HepG2 (cell line): ENCODE data around the gene IDUA. TPM values are rescaled to one million over a fixed set of nuclear protein-coding genes. Genes with fewer than 3 reads are reported as not detected.
"Not testable (repeated sequence)": the region's sequence is repeated elsewhere in the genome, so short reads cannot be mapped to it uniquely, and the experiment has no call there.

Experiments
- ATAC-seq: fragments of 200-7000 bp; cut with Tn5 transposase; 3 replicates; pipeline ENCODE4 v1.9.1; 2020; ENCODE audit warnings: mild to moderate bottlenecking, moderate library complexity
- BruUV-seq: library from RNA; stranded (reverse); fragments of 400-500 nt; replicated peaks from 2 replicates; lab custom pipeline; 2021; lab: Mats Ljungman, UMichigan
- CTCF ChIA-PET: fragments of 300-600 bp; formaldehyde crosslinking; extraction: SDS; loops from one replicate; lab custom pipeline; 2021; ENCODE audit warnings: low total read pairs, inconsistent platforms, low intra/inter-chr PET ratio; lab: Yijun Ruan, JAX
- POLR2A ChIA-PET: fragments of 350-600 bp; sonication (Branson Sonifier 250); formaldehyde crosslinking; loops from one replicate; lab custom pipeline; 2020; ENCODE audit warnings: antibody characterized with exemption, inconsistent platforms; lab: Yijun Ruan, JAX
- DNase-seq: peaks from one replicate; pipeline ENCODE4 v3.0.0-alpha.2; 2015; ENCODE audit warnings: low spot score
- FAIRE-seq: peaks from 3 replicates; lab custom pipeline; 2011; peaks lifted over from hg19 to GRCh38; lab: Jason Lieb, UNC
- H2AFZ ChIP-seq: one replicate; pipeline ENCODE4 v1.6.1; 2011; ENCODE audit warnings: low read length, inconsistent platforms
- H3K27ac ChIP-seq: fragments of 300-600 bp; 3 replicates; pipeline ENCODE4 v1.8.0; 2011; ENCODE audit warnings: mixed run types, mild to moderate bottlenecking, mixed read lengths, low read length, inconsistent platforms; ENCODE audit not compliant: insufficient read depth; ENCODE audit errors: extremely low read length
- H3K27me3 ChIP-seq, 2 experiments: fragments of 200-600 bp in 1 of 2; 2 replicates in 1 of 2; 3 replicates in 1 of 2; pipeline versions ENCODE4 v1.6.0 to v1.8.0; 2011; ENCODE audit warnings: low read length in 2 of 2, mild to moderate bottlenecking in 2 of 2, moderate library complexity in 2 of 2, inconsistent platforms in 1 of 2; ENCODE audit not compliant: insufficient read depth in 2 of 2, control insufficient read depth in 1 of 2
- H3K36me3 ChIP-seq, 2 experiments: fragments of 200-600 bp in 1 of 2; replicated peaks in 1 of 2; 2 replicates in 1 of 2; 3 replicates in 1 of 2; pipeline versions ENCODE4 v1.5.1 to v1.8.0; 2011; ENCODE audit warnings: low read length in 2 of 2, inconsistent platforms in 1 of 2; ENCODE audit not compliant: insufficient read depth in 2 of 2, control insufficient read depth in 1 of 2
- H3K4me1 ChIP-seq: 2 replicates; pipeline ENCODE4 v1.5.1; 2012; ENCODE audit warnings: low read length, inconsistent platforms; ENCODE audit not compliant: insufficient read depth
- H3K4me2 ChIP-seq: 2 replicates; pipeline ENCODE4 v1.6.0; 2011; ENCODE audit warnings: low read depth, low read length, inconsistent platforms
- H3K4me3 ChIP-seq, 3 experiments: fragments of 200-600 bp in 1 of 3; sonication (generic), shearing (Covaris generic) in 1 of 3; replicated peaks in 1 of 3; 2 replicates each; pipeline ENCODE4 v1.5.1; 2011 to 2016; ENCODE audit warnings: low read length in 3 of 3, inconsistent platforms in 2 of 3, low read depth in 2 of 3, mild to moderate bottlenecking in 2 of 3, control low read depth in 1 of 3, mixed read lengths in 1 of 3; ENCODE audit not compliant: insufficient read depth in 1 of 3
- H3K79me2 ChIP-seq: one replicate; pipeline ENCODE4 v1.6.1; 2011; ENCODE audit warnings: low read length, inconsistent platforms; ENCODE audit not compliant: insufficient read depth
- H3K9ac ChIP-seq: 2 replicates; pipeline ENCODE4 v1.6.0; 2011; ENCODE audit warnings: mild to moderate bottlenecking, low read depth, low read length, inconsistent platforms; ENCODE audit not compliant: insufficient read depth
- H3K9me3 ChIP-seq: 2 replicates; pipeline ENCODE4 v1.5.1; 2012; ENCODE audit warnings: mild to moderate bottlenecking, low read length
- H4K20me1 ChIP-seq: 2 replicates; pipeline ENCODE4 v1.6.0; 2011; ENCODE audit warnings: inconsistent platforms, mild to moderate bottlenecking, low read length, moderate library complexity; ENCODE audit not compliant: insufficient read depth
- FOXC1 ChIP-seq: sonication (generic); formaldehyde crosslinking; IDR thresholded peaks from 2 replicates; pipeline ENCODE4 v1.8.0; 2022; ENCODE audit warnings: mild to moderate bottlenecking, missing genetic modification reagents, borderline replicate concordance
- MTF2 ChIP-seq: sonication (generic); formaldehyde crosslinking; IDR thresholded peaks from 2 replicates; pipeline ENCODE4 v1.5.0; 2020; ENCODE audit warnings: missing genetic modification reagents, borderline replicate concordance
- POLR2A ChIP-seq, 2 experiments: IDR thresholded peaks; 2 replicates each; pipeline ENCODE4 v1.6.1; 2011; ENCODE audit warnings: low read depth in 2 of 2, low read length in 2 of 2, mild to moderate bottlenecking in 1 of 2, moderate library complexity in 1 of 2; ENCODE audit not compliant: insufficient read depth in 1 of 2
- PPARG ChIP-seq: conservative IDR thresholded peaks from 2 replicates; pipeline ENCODE4 v1.6.1; 2016; ENCODE audit warnings: missing biosample characterization, missing genetic modification reagents
- SMAD9 ChIP-seq: sonication (generic); formaldehyde crosslinking; IDR thresholded peaks from 2 replicates; pipeline ENCODE4 v1.5.1; 2020; ENCODE audit warnings: mild to moderate bottlenecking, missing genetic modification reagents
- ZKSCAN1 ChIP-seq: fragments of 150-350 bp; IDR thresholded peaks from 2 replicates; pipeline ENCODE4 v1.6.1; 2014; ENCODE audit warnings: low read length
- ZNF230 ChIP-seq: sonication (generic); formaldehyde crosslinking; IDR thresholded peaks from 2 replicates; pipeline ENCODE4 v1.4.0; 2020; ENCODE audit warnings: mild to moderate bottlenecking, missing genetic modification reagents
- ZNF235 ChIP-seq: sonication (generic); formaldehyde crosslinking; IDR thresholded peaks from 2 replicates; pipeline ENCODE4 v1.8.1; 2023; ENCODE audit warnings: mild to moderate bottlenecking, missing genetic modification reagents, borderline replicate concordance
- ZNF253 ChIP-seq: sonication (generic); formaldehyde crosslinking; IDR thresholded peaks from 2 replicates; pipeline ENCODE4 v1.8.0; 2022; ENCODE audit warnings: mild to moderate bottlenecking, missing genetic modification reagents, borderline replicate concordance
- WGBS: methylation state at CpG from one replicate; pipeline ENCODE4 v1.1.6; 2017; ENCODE audit warnings: low lambda C conversion rate; 5-methylcytosine and 5-hydroxymethylcytosine counted together
- in situ Hi-C: cut with HindIII; loops from 2 replicates; pipeline ENCODE4 v1.10.0; 2017; ENCODE audit warnings: low pct_unique_long_range_greater_than_20kb; ENCODE audit not compliant: extremely low pct_ligation_motif_present
- intact Hi-C: fragments of 100-400 bp; cut with micrococcal nuclease; formaldehyde crosslinking; loops from one replicate; pipeline ENCODE4 v1.10.0; 2022; ENCODE audit not compliant: unreplicated experiment
- polyA plus RNA-seq, 8 experiments: library from polyadenylated mRNA; depleted of rRNA in 3 of 8; stranded (reverse) in 7 of 8; unstranded in 1 of 8; fragments of >200 nt; fragmentation: Illumina TruSeq in 4 of 8; extraction: Trizol in 4 of 8; gene quantifications; 2 replicates each; pipeline versions ENCODE4 v1.2.1 to v1.2.3, GENCODE V29; 2011 to 2016; ENCODE audit warnings: low read depth in 4 of 8, missing spikeins in 1 of 8, mixed read lengths in 1 of 8; ENCODE audit not compliant: insufficient read depth in 1 of 8
- total RNA-seq, 5 experiments: library from RNA; depleted of rRNA; stranded (reverse); fragments of >200 nt; fragmentation: Illumina TruSeq; extraction: Trizol; gene quantifications; 2 replicates each; pipeline ENCODE4 v1.2.3, GENCODE V29; 2016; ENCODE audit warnings: low read depth in 1 of 5
- TF ChIP-seq, protein P1 (sequence below): sonication (generic); formaldehyde crosslinking; IDR thresholded peaks from 2 replicates; pipeline ENCODE4 v1.8.1; 2023; ENCODE audit warnings: mild to moderate bottlenecking, missing genetic modification reagents

IDUA gene
- total and polyA plus RNA-seq, 2 of the 13 experiments (the other 11 are each of a cell fraction or from before 2014, with no cell fraction given): 0.77 to 1.0 TPM

DNA sequence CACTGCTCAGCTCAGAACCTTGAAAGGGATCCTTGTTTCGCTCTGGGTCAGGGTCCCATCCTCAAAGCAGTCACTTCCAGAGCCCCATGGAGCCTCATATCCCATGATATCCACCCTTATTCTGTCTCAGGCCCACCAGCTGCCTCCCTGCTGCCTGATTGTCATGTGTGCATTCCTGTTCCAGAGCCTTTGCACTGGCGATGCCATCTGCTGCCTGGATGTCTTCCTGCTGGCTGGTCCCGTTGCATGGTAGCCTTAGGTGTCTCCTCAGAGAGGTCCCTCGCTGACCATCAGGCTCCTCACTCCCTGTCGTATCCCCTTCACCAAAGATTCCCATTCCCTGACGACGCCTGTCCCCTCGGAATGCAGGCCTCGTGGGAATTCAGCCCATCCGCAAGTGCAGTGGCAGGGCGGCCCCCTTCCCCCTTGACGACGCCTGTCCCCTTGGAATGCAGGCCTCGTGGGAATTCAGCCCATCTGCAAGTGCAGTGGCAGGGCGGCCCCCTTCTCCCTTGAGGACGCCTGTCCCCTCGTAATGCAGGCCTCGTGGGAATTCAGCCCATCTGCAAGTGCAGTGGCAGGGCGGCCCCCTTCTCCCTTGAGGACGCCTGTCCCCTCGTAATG lies 12.5 kb downstream of the IDUA start:
- H3K9ac ChIP-seq, H3K27ac ChIP-seq, H3K4me2 ChIP-seq, intact Hi-C loops, H3K4me3 ChIP-seq, in situ Hi-C loops, DNase-seq, H4K20me1 ChIP-seq, H3K9me3 ChIP-seq, H2AFZ ChIP-seq, ATAC-seq, POLR2A ChIA-PET, BruUV-seq, H3K79me2 ChIP-seq, CTCF ChIA-PET, H3K36me3 ChIP-seq, FAIRE-seq: not testable (repeated sequence)
- peaks cover 36% of the 10 kb centered on the region for H3K4me1 ChIP-seq
- 52% methylated on average over 14 of the region's 21 CpGs for WGBS
- H3K27me3 ChIP-seq: peaks cover 9 to 23% of the 10 kb centered on the region in 2 experiments; a peak in 4 of 5 replicates

DNA sequence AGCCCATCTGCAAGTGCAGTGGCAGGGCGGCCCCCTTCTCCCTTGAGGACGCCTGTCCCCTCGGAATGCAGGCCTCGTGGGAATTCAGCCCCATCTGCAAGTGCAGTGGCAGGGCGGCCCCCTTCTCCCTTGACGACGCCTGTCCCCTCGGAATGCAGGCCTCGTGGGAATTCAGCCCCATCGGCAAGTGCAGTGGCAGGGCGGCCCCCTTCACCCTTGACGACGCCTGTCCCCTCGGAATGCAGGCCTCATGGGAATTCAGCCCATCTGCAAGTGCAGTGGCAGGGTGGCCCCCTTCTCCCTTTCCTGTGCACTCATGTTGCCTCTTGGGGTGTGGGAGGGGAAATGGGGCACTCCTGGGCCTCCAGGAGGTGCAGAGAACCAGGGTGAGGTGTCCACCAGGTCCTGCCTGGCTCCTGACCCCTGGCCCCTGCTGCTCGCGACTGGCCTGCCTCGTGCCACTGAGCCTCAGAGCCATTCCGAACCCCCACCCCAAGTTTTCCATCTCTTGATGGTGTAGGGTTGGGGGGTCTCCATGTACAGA lies 13.1 kb downstream of the IDUA start:
- TF ChIP-seq FOXC1 (no peak), ZKSCAN1 (no peak), ZNF253 (CRISPR knock-in tag) (no peak), POLR2A (IDR thresholded peaks at IDR 0.05; ENCODE audit: insufficient read depth in 1 of 2, low read depth in 2 of 2, low read length in 2 of 2) (no peak), PPARG (CRISPR knock-in tag) (no peak), ZNF235 (CRISPR knock-in tag) (no peak), SMAD9 (CRISPR knock-in tag) (no peak), ZNF230 (no peak), MTF2 (no peak)
- TF ChIP-seq, protein P1, sequence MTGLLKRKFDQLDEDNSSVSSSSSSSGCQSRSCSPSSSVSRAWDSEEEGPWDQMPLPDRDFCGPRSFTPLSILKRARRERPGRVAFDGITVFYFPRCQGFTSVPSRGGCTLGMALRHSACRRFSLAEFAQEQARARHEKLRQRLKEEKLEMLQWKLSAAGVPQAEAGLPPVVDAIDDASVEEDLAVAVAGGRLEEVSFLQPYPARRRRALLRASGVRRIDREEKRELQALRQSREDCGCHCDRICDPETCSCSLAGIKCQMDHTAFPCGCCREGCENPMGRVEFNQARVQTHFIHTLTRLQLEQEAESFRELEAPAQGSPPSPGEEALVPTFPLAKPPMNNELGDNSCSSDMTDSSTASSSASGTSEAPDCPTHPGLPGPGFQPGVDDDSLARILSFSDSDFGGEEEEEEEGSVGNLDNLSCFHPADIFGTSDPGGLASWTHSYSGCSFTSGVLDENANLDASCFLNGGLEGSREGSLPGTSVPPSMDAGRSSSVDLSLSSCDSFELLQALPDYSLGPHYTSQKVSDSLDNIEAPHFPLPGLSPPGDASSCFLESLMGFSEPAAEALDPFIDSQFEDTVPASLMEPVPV (CRISPR knock-in tag): no peak

More for the DNA sequence above, 13.1 kb downstream of the IDUA start:
- H3K9ac ChIP-seq: no peak overlapping the region
- H3K9me3 ChIP-seq: no peaks in the 10 kb centered on the region
- ChIA-PET CTCF (no interaction called here), POLR2A (no interaction called here)
- in situ Hi-C loops: no loop called here
- H3K79me2 ChIP-seq: no peaks in the 10 kb centered on the region
- BruUV-seq: no TSS peak
- H3K4me3 ChIP-seq: no peak overlapping the region
- intact Hi-C loops: no loop called here
- H3K27me3 ChIP-seq: peaks cover 9 to 29% of the 10 kb centered on the region in 2 experiments; a peak in 4 of 5 replicates
- no peak for FAIRE-seq
- H3K27ac ChIP-seq: no peak overlapping the region
- no peaks in the 10 kb centered on the region for H3K36me3 ChIP-seq
- 33% methylated on average over 4 of the region's 18 CpGs for WGBS
- H3K4me1 ChIP-seq: peaks cover 30% of the 10 kb centered on the region
- no peak overlapping the region for H3K4me2 ChIP-seq
- no peaks in the 10 kb centered on the region for H4K20me1 ChIP-seq
- no peak for DNase-seq
- H2AFZ ChIP-seq: no peak overlapping the region
- ATAC-seq: no peak
